ENCODE results near the gene OR4A15.

The OR4A15 gene

DNA sequence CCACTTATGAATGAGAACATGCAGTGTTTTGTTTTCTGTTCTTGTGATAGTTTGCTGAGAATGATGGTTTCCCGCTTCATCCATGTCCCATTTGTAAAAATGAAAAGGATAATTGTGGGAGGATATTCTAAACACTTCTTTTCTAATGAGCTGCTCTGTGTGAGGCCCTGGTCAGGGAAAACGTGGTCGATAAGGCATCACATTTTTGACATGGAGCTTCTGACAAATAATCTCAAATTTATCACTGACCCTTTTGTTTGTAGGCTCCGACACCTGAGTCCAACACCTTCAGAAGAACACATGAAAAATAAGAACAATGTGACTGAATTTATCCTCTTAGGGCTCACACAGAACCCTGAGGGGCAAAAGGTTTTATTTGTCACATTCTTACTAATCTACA, at the start of gene OR4A15:
OR4A15 (plus strand) TSS at position 301 of the 400 bp plus-strand sequence; CDS start at position 301, 0 bp downstream.
- no peak within 1 kb of the TSS for H3K27ac ChIP-seq
- no peak for TF ChIP-seq ZFX (IDR thresholded peaks at IDR 0.05; ENCODE audit: borderline replicate concordance)
- TF ChIP-seq, protein P1, sequence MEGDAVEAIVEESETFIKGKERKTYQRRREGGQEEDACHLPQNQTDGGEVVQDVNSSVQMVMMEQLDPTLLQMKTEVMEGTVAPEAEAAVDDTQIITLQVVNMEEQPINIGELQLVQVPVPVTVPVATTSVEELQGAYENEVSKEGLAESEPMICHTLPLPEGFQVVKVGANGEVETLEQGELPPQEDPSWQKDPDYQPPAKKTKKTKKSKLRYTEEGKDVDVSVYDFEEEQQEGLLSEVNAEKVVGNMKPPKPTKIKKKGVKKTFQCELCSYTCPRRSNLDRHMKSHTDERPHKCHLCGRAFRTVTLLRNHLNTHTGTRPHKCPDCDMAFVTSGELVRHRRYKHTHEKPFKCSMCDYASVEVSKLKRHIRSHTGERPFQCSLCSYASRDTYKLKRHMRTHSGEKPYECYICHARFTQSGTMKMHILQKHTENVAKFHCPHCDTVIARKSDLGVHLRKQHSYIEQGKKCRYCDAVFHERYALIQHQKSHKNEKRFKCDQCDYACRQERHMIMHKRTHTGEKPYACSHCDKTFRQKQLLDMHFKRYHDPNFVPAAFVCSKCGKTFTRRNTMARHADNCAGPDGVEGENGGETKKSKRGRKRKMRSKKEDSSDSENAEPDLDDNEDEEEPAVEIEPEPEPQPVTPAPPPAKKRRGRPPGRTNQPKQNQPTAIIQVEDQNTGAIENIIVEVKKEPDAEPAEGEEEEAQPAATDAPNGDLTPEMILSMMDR (IDR thresholded peaks at IDR 0.05), result no peak

DNA sequence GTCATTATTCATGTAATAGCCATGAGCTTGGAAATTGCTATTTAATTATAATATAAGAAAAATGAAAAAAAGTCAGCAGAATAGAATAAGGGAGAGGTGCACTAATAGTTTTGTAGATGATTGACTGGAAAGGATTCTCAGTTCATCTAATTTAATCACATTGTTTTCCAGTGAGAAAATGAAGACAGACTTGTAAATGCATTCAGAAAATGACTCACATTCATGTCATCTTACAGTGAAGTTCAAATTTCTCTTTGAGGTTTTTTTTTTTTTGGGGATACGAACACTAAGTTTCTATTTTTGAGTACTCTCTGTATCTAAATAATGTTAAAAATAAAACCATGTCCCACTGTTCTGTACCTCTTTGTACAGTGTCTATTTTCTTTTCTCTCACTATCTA, 43.3 kb upstream of the OR4A15 start:
- TF ChIP-seq, protein P1 (IDR thresholded peaks at IDR 0.05), result no peak
- no peak for TF ChIP-seq ZFX (IDR thresholded peaks at IDR 0.05; ENCODE audit: borderline replicate concordance)
- H3K27ac ChIP-seq, result no peak overlapping the region

DNA sequence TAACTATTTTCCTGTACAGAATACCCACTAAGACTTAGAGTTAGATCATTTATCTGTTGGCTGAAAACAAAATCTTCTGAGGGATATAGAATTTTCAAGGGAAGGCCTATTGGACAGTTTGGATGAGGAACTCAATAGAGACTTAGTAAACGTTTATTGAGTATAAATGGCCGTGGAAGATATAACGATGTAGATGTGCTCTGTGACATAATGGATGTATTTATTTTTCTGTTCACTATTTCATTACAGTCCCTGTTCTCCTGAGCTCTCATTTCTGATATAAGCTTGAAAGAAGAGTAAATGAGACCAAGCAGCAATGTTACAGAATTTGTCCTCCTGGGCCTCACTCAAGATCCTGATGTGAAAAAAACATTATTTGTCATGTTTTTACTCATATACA, 24.9 kb upstream of the OR4A15 start, which contains the start of gene OR4A16:
OR4A16 (plus strand) TSS at position 301 of the 400 bp plus-strand sequence; CDS start at position 301, 0 bp downstream.
- H3K27ac ChIP-seq, result no peak within 1 kb of the TSS
- no peak for TF ChIP-seq ZFX (IDR thresholded peaks at IDR 0.05; ENCODE audit: borderline replicate concordance)
- TF ChIP-seq, protein P1 (IDR thresholded peaks at IDR 0.05), result no peak

- H3K27ac ChIP-seq, result no peak overlapping the region
- TF ChIP-seq, protein P1 (IDR thresholded peaks at IDR 0.05), result no peak
- no peak for TF ChIP-seq ZFX (IDR thresholded peaks at IDR 0.05; ENCODE audit: borderline replicate concordance)
Measured at GRCh38 chr11:55345306-55345705, 22.5 kb upstream of the OR4A15 start.

- H3K27ac ChIP-seq, result no peak overlapping the region
- TF ChIP-seq, protein P1 (IDR thresholded peaks at IDR 0.05), result no peak
- TF ChIP-seq ZFX (IDR thresholded peaks at IDR 0.05; ENCODE audit: borderline replicate concordance), result no peak
Measured at GRCh38 chr11:55349032-55349431, 18.7 kb upstream of the OR4A15 start.

GRCh38 chr11:55357560-55358184, 10.1 kb upstream of the OR4A15 start:
- no peak overlapping the region for H3K27ac ChIP-seq
- TF ChIP-seq, protein P1 (IDR thresholded peaks at IDR 0.05), result peak; percentile 79
- no peak for TF ChIP-seq ZFX (IDR thresholded peaks at IDR 0.05; ENCODE audit: borderline replicate concordance)

DNA sequence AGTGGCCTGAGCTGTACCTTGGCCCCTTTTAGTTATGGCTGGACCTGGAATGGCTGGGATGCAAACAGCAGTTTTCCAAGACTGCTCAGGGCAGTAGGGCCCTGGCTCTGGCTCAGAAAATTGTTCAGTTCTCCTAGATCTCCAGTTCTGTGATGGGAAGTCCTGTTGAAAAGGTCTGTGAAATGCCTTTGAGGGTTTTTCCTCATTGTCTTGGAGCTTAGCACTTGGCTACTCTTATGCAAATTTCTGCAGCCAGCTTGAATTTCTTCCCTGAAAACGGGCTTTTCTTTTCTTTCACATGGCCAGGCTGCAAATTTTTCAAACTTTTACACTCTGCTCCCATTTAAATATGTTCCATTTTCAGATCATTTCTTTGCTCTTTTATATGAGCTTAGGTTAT, 33.2 kb downstream of the OR4A15 start:
- TF ChIP-seq, protein P1 (IDR thresholded peaks at IDR 0.05), result no peak
- no peak for TF ChIP-seq ZFX (IDR thresholded peaks at IDR 0.05; ENCODE audit: borderline replicate concordance)
- no peak overlapping the region for H3K27ac ChIP-seq
